Astrocyte (in vitro differentiated cells and primary cell): ENCODE results near the gene FGFRL1. TPM values are rescaled to one million over a fixed set of nuclear protein-coding genes. Genes with fewer than 3 reads are reported as not detected.

Experiments used
- DNase-seq: peaks from one replicate; pipeline ENCODE4 v3.0.0-alpha.2; 2010; ENCODE audit warnings: low read depth
- FAIRE-seq: peaks from 2 replicates; lab custom pipeline; 2011; peaks lifted over from hg19 to GRCh38; lab: Jason Lieb, UNC
- H2AFZ ChIP-seq: 2 replicates; pipeline ENCODE4 v1.6.0; 2012; ENCODE audit warnings: low read depth, low read length, inconsistent platforms
- H3K27ac ChIP-seq: 2 replicates; pipeline ENCODE4 v1.5.1; 2011; ENCODE audit warnings: low read depth, low read length, inconsistent platforms
- H3K27me3 ChIP-seq: 2 replicates; pipeline ENCODE4 v1.6.0; 2011; ENCODE audit warnings: low read length, inconsistent platforms; ENCODE audit not compliant: insufficient read depth
- H3K36me3 ChIP-seq: 2 replicates; pipeline ENCODE4 v1.5.1; 2011; ENCODE audit warnings: low read length, inconsistent platforms; ENCODE audit not compliant: insufficient read depth
- H3K4me1 ChIP-seq: 2 replicates; pipeline ENCODE4 v1.5.1; 2011; ENCODE audit warnings: low read length, inconsistent platforms; ENCODE audit not compliant: insufficient read depth
- H3K4me2 ChIP-seq: 2 replicates; pipeline ENCODE4 v1.6.0; 2012; ENCODE audit warnings: low read length, inconsistent platforms
- H3K4me3 ChIP-seq: 2 replicates; pipeline ENCODE4 v1.5.1; 2011; ENCODE audit warnings: low read depth, mild to moderate bottlenecking, low read length, inconsistent platforms; ENCODE audit not compliant: insufficient read depth
- H3K79me2 ChIP-seq: 2 replicates; pipeline ENCODE4 v1.6.0; 2012; ENCODE audit warnings: mild to moderate bottlenecking, low read length, inconsistent platforms; ENCODE audit not compliant: insufficient read depth
- H3K9ac ChIP-seq: 2 replicates; pipeline ENCODE4 v1.6.0; 2012; ENCODE audit warnings: mild to moderate bottlenecking, low read length, inconsistent platforms
- H3K9me3 ChIP-seq: 2 replicates; pipeline ENCODE4 v1.5.1; 2012; ENCODE audit warnings: low read depth, mild to moderate bottlenecking, low read length, inconsistent platforms; ENCODE audit not compliant: insufficient read depth
- H4K20me1 ChIP-seq: 2 replicates; pipeline ENCODE4 v1.6.0; 2012; ENCODE audit warnings: low read length, inconsistent platforms; ENCODE audit not compliant: insufficient read depth
- H3K27ac Mint-ChIP-seq: one replicate; pipeline ENCODE4 v1.8.0; 2021; ENCODE audit warnings: mild to moderate bottlenecking, mixed read lengths; ENCODE audit not compliant: unreplicated experiment
- H3K27me3 Mint-ChIP-seq: one replicate; pipeline ENCODE4 v1.8.0; 2021; ENCODE audit warnings: low read depth, mixed read lengths; ENCODE audit not compliant: unreplicated experiment
- H3K36me3 Mint-ChIP-seq: one replicate; pipeline ENCODE4 v1.8.0; 2021; ENCODE audit warnings: low read depth, mixed read lengths; ENCODE audit not compliant: unreplicated experiment
- H3K4me1 Mint-ChIP-seq: one replicate; pipeline ENCODE4 v1.8.0; 2021; ENCODE audit warnings: low read depth, mixed read lengths; ENCODE audit not compliant: unreplicated experiment
- H3K4me3 Mint-ChIP-seq: one replicate; pipeline ENCODE4 v1.8.0; 2021; ENCODE audit warnings: mild to moderate bottlenecking, moderate library complexity, mixed read lengths; ENCODE audit not compliant: unreplicated experiment
- H3K9me3 Mint-ChIP-seq: one replicate; pipeline ENCODE4 v1.8.0; 2021; ENCODE audit warnings: mild to moderate bottlenecking, mixed read lengths; ENCODE audit not compliant: unreplicated experiment
- EZH2 ChIP-seq: IDR thresholded peaks from 2 replicates; pipeline ENCODE4 v1.6.1; 2012; ENCODE audit warnings: mild to moderate bottlenecking, low read length, inconsistent platforms; ENCODE audit not compliant: insufficient read depth
- total RNA-seq: library from RNA; stranded (reverse); gene quantifications from 2 replicates; pipeline ENCODE4 v1.2.1, GENCODE V29; 2021
- TF ChIP-seq, protein P1 (sequence below): IDR thresholded peaks from 2 replicates; pipeline ENCODE4 v1.5.1; 2011; ENCODE audit warnings: low read depth, mild to moderate bottlenecking, inconsistent platforms, low read length, moderate library complexity; ENCODE audit not compliant: insufficient read depth

The FGFRL1 gene
- total RNA-seq, 1 donor from 2014 or later = 64.2 TPM

DNA sequence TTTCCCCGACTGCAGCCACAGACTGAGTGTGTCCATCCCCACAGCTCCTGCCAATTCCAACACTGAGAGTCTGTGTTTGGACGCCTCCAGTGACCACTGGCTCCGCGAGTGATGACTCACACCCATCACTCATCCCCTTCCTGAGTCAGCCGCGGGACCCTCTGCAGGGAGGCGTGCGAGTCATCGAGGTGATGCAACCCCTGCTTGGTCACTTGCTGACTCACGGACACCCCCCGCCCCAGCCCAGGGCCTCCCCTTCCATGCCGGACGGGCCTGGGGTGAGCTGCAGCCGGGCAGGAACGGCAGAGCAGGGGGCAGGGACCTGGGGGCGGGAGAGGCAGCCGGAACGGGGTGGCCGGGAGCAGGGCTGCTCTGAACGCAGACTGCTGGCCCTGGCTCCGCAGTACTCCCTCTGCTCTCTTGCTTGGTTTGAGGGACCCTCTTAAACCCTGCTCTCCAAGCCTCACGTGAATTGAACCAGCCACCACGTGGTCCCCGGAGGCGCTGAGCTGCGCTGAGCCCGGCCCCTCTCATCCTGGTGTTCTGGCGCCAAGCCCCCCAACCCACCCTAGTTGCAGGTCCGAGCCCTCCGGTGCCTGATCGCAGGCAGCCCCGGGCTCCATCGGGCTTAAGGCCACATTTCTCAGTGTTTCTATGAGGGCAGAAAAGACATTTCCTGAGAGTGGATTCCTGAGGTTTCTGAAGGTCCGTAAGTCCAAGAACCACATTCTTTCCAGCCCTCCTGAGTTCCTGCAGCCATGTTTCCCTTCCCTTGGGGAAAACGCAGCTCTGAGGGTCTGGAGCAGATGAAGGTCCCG lies 32.4 kb downstream of the FGFRL1 start:
- FAIRE-seq (peak; percentile 96), DNase-seq (peak; percentile 98)
- peaks cover 2% of the 10 kb centered on the region for H3K27me3 Mint-ChIP-seq
- Histone ChIP-seq H3K9me3 (no peaks in the 10 kb centered on the region), H3K4me1 (peaks cover 58% of the 10 kb centered on the region), H3K27ac (peak overlapping the region; percentile 97), H3K9ac (peak overlapping the region; percentile 84), H4K20me1 (no peaks in the 10 kb centered on the region), H3K4me2 (peak overlapping the region; percentile 77), H3K79me2 (no peaks in the 10 kb centered on the region), H3K4me3 (peak overlapping the region; percentile 13), H2AFZ (peak overlapping the region; percentile 57), H3K27me3 (no peaks in the 10 kb centered on the region), H3K36me3 (no peaks in the 10 kb centered on the region)
- peaks cover 1% of the 10 kb centered on the region for H3K36me3 Mint-ChIP-seq
- peaks cover 18% of the 10 kb centered on the region for H3K4me1 Mint-ChIP-seq
- H3K9me3 Mint-ChIP-seq = no peaks in the 10 kb centered on the region
- H3K4me3 Mint-ChIP-seq = no peak overlapping the region
- TF ChIP-seq EZH2 = no peak
- TF ChIP-seq, protein P1, sequence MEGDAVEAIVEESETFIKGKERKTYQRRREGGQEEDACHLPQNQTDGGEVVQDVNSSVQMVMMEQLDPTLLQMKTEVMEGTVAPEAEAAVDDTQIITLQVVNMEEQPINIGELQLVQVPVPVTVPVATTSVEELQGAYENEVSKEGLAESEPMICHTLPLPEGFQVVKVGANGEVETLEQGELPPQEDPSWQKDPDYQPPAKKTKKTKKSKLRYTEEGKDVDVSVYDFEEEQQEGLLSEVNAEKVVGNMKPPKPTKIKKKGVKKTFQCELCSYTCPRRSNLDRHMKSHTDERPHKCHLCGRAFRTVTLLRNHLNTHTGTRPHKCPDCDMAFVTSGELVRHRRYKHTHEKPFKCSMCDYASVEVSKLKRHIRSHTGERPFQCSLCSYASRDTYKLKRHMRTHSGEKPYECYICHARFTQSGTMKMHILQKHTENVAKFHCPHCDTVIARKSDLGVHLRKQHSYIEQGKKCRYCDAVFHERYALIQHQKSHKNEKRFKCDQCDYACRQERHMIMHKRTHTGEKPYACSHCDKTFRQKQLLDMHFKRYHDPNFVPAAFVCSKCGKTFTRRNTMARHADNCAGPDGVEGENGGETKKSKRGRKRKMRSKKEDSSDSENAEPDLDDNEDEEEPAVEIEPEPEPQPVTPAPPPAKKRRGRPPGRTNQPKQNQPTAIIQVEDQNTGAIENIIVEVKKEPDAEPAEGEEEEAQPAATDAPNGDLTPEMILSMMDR = no peak
- peak overlapping the region; percentile 91 for H3K27ac Mint-ChIP-seq

DNA sequence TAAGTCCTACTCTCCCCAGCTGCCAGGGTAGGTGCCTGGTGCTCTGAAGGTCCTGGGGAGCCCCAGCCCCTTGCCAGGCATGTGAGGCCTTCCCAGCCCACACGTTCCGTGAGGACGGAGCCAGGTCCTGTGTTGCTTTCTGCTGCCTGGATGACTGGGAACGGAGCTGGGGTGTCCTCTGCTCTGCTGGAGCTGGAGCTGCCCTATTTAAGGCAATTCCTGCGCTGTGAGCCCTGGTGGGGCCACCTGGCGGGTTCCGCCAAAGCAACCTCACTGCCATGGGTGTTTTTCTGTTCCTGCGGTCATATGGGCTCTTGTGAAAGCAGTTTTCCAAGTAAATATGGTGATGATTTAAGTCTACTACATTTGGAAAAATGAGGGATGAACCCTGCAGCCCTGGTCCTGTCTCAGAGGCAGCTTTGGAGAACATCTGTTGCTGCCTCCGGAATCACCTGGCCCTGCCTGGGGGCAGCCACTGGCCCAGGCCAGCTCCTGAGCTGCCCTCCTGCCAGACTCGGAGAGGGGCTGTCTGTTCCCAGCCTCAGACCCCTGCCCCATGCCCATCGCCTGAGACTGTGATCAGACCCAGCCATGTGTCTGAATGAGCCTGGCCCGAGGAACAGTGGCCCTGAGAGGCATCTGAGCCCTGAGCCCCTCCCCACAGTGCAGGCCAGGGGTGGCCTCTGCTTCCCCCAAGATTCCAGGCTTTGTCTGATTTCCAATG lies 33.2 kb downstream of the FGFRL1 start:
- peak overlapping the region; percentile 91 for H3K27ac Mint-ChIP-seq

More for the DNA sequence above, 33.2 kb downstream of the FGFRL1 start:
- no peaks in the 10 kb centered on the region for H3K79me2 ChIP-seq
- DNase-seq = no peak
- H3K4me2 ChIP-seq = peak overlapping the region; percentile 76
- no peaks in the 10 kb centered on the region for H3K36me3 ChIP-seq
- no peaks in the 10 kb centered on the region for H3K27me3 ChIP-seq
- TF ChIP-seq, protein P1 = no peak
- TF ChIP-seq EZH2 = no peak
- peak overlapping the region; percentile 57 for H2AFZ ChIP-seq
- H3K27me3 Mint-ChIP-seq = peaks cover 2% of the 10 kb centered on the region
- peak overlapping the region; percentile 84 for H3K9ac ChIP-seq
- no peaks in the 10 kb centered on the region for H3K9me3 Mint-ChIP-seq
- peaks cover 18% of the 10 kb centered on the region for H3K4me1 Mint-ChIP-seq
- no peak overlapping the region for H3K4me3 Mint-ChIP-seq
- H3K36me3 Mint-ChIP-seq = peaks cover 1% of the 10 kb centered on the region
- H3K9me3 ChIP-seq = no peaks in the 10 kb centered on the region
- FAIRE-seq = no peak
- H4K20me1 ChIP-seq = no peaks in the 10 kb centered on the region
- peak overlapping the region; percentile 13 for H3K4me3 ChIP-seq
- peak overlapping the region; percentile 97 for H3K27ac ChIP-seq
- peaks cover 52% of the 10 kb centered on the region for H3K4me1 ChIP-seq
